ENCODE measurements around the gene UBE3C.

- TF ChIP-seq, protein P1, sequence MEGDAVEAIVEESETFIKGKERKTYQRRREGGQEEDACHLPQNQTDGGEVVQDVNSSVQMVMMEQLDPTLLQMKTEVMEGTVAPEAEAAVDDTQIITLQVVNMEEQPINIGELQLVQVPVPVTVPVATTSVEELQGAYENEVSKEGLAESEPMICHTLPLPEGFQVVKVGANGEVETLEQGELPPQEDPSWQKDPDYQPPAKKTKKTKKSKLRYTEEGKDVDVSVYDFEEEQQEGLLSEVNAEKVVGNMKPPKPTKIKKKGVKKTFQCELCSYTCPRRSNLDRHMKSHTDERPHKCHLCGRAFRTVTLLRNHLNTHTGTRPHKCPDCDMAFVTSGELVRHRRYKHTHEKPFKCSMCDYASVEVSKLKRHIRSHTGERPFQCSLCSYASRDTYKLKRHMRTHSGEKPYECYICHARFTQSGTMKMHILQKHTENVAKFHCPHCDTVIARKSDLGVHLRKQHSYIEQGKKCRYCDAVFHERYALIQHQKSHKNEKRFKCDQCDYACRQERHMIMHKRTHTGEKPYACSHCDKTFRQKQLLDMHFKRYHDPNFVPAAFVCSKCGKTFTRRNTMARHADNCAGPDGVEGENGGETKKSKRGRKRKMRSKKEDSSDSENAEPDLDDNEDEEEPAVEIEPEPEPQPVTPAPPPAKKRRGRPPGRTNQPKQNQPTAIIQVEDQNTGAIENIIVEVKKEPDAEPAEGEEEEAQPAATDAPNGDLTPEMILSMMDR (IDR thresholded peaks at IDR 0.05): no peak
- TF ChIP-seq POLR2AphosphoS5 (IDR thresholded peaks at IDR 0.05): no peak
Observed at GRCh38 chr7:157120181-157120580, 18.5 kb upstream of the UBE3C start.

All from prostate gland (tissue), 2 donors.